ENCODE measurements around the gene ZNF292.

DNA sequence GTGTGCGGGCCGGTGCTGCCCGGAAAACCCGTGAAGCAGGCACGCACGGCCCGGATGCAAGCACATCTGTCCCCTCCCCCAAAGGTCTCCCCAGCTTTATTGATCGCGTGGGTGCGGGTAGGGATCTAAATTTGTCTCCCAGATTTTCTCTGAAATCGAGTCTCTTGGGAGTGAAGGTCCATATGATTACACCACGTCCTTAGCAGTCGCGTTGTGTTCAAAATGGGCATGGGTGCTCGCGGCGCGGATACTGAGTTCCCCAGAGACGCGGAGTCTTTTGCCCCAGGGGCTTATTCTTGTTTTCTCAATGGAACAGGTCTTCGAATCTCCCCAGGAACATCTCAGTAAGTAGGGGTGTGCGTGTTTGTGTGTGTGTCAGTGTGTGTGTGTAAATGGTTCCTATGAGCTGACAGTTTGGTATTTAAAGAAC, 2.8 kb upstream of the ZNF292 start:
- TF ChIP-seq, protein P1, sequence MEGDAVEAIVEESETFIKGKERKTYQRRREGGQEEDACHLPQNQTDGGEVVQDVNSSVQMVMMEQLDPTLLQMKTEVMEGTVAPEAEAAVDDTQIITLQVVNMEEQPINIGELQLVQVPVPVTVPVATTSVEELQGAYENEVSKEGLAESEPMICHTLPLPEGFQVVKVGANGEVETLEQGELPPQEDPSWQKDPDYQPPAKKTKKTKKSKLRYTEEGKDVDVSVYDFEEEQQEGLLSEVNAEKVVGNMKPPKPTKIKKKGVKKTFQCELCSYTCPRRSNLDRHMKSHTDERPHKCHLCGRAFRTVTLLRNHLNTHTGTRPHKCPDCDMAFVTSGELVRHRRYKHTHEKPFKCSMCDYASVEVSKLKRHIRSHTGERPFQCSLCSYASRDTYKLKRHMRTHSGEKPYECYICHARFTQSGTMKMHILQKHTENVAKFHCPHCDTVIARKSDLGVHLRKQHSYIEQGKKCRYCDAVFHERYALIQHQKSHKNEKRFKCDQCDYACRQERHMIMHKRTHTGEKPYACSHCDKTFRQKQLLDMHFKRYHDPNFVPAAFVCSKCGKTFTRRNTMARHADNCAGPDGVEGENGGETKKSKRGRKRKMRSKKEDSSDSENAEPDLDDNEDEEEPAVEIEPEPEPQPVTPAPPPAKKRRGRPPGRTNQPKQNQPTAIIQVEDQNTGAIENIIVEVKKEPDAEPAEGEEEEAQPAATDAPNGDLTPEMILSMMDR (IDR thresholded peaks at IDR 0.05; ENCODE audit: extremely low read depth in 1 of 2, insufficient read depth in 1 of 2, low read depth in 1 of 2, low read length in 2 of 2) = no peak
- TF ChIP-seq POLR2A (IDR thresholded peaks at IDR 0.05; ENCODE audit: low read depth, low read length) = no peak
